HG03571 (cell line): ENCODE results near the gene ARPC1A.
"Not testable (repeated sequence)": the region's sequence is repeated elsewhere in the genome, so short reads cannot be mapped to it uniquely, and the experiment has no call there.

ENCODE experiments used
- ATAC-seq: cut with Tn5 transposase; IDR thresholded peaks from one replicate; pipeline ENCODE4 v1.9.1; 2021; ENCODE audit not compliant: unreplicated experiment

The ARPC1A gene

GRCh38 chr7:99325592-99326407, at the start of gene ARPC1A:
ARPC1A (plus strand) TSS chr7:99325898; CDS start chr7:99333354, 7,456 bp downstream.
- peak; percentile 86 for ATAC-seq

GRCh38 chr7:99278180-99278579, 47.5 kb upstream of the ARPC1A start:
- no peak for ATAC-seq

- ATAC-seq: not testable (repeated sequence)
Observed at GRCh38 chr7:99284165-99284564, 41.5 kb upstream of the ARPC1A start.

DNA sequence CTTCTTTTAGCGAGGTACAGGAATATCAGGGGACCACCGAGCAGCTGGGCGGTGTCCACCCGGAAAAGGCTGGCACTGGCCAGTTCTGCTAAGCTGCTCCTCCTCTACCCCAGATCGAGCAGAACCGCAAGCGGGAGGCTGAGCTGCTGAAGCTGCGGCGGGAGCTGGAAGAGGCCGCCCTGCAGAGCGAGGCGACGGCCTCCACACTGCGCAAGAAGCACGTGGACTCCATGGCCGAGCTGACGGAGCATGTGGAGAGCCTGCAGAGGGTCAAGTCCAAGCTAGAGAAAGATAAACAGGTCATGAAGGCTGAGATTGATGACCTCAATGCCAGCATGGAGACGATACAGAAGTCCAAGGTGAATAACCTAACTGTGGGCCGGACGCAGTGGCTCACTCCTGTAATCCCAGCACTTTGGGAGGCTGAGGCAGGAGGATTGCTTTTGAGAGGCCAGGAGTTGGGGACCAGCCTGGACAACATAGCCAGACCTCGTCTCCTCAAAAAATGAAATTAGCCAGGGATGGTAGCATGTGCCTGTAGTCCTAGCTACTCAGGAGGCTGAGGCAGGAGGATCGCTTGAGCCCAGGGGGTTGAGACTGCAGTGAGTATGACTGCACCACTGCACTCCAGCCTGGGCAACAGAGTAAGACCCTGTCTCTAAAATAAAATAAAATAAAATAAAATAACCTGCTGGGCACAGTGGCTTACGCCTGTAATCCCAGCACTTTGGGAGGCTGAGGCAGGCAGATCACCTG, 37.7 kb upstream of the ARPC1A start:
- no peak for ATAC-seq

DNA sequence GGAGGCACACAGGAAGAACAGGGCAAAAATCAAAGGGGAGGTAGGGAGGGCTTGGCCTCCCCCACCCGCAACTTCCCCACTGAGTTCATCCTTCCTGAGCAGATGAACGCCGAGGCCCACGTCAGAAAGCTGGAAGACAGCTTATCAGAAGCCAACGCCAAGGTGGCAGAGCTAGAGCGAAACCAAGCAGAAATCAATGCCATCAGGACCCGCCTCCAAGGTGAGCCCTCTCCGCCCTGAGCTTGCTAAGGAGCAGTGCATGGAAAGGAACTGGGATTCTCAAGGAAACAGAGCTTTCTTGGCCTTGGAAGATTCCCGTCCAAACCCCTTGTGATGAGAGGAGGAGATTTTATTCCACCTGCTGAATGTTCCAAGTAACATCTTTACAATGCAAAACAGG, 36.5 kb upstream of the ARPC1A start:
- no peak for ATAC-seq

GRCh38 chr7:99290148-99290547, 35.5 kb upstream of the ARPC1A start:
- ATAC-seq: not testable (repeated sequence)

GRCh38 chr7:99290980-99291607, 34.6 kb upstream of the ARPC1A start:
- ATAC-seq: no peak

- no peak for ATAC-seq
Observed at GRCh38 chr7:99292127-99292526, 33.6 kb upstream of the ARPC1A start.

DNA sequence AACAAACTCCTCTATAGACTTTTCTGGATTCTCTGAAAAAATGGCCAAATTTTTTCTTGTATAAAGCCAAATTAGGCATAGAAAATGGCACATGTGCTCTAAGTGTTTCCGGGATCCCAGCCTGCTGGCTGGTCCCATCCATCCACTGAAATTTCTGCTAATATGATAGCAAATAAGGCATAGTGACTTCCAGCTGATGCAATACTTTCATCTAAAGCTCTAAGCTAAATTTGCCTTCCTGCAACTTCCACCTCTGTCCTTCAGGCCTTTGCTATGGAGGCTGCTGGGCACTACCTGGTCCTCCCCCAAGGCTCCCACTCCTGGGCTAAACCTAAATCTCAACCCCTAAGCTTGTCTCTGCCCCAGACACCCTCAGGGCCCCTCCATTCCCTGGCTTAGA, 32.5 kb upstream of the ARPC1A start:
- no peak for ATAC-seq

GRCh38 chr7:99293650-99294049, 32.0 kb upstream of the ARPC1A start:
- no peak for ATAC-seq

- ATAC-seq: no peak
Observed at GRCh38 chr7:99296471-99296870, 29.2 kb upstream of the ARPC1A start.

DNA sequence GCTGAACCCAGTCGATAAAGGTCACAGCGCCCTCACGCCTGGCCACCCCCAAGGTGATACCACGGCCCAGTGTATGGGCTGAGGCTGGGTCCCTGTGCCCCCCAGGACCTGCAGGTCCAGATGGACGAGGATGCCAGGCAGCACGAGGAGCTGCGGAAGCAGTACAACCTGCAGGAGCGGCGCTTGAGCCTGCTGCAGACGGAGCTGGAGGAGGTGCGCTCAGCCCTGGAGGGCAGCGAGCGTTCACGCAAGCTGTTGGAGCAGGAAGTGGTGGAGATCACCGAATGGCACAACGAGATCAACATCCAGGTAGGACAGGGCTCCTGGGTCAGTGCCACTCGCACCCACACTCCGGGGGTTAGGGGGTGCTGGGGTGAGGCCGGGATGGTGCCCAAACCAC, 24.2 kb upstream of the ARPC1A start:
- ATAC-seq: no peak

- ATAC-seq: no peak
Observed at GRCh38 chr7:99305473-99306260, 20.0 kb upstream of the ARPC1A start.

GRCh38 chr7:99308461-99309074, 17.1 kb upstream of the ARPC1A start:
- ATAC-seq: no peak

DNA sequence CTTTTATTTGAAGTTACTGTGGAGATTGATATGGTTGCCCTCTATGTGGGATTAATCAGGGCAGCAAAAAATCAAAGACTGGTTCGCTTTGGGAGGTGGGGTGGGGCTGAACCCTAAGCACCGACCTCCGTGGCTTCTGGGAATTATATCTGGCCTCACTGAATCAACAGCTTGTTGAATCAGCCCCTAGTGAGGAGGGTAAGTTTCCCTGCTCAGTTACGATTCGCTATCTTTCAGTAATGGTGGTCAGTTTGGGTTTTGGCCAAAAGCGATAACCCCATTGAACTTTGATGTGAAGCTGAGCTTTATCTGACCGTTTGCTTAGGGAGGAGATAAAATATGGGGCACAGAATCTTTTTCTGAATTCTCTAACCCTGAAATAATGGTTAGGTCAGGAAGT, 16.6 kb upstream of the ARPC1A start:
- ATAC-seq: no peak

- no peak for ATAC-seq
Observed at GRCh38 chr7:99310004-99310403, 15.7 kb upstream of the ARPC1A start.

GRCh38 chr7:99311702-99312101, 14.0 kb upstream of the ARPC1A start:
- ATAC-seq: no peak

DNA sequence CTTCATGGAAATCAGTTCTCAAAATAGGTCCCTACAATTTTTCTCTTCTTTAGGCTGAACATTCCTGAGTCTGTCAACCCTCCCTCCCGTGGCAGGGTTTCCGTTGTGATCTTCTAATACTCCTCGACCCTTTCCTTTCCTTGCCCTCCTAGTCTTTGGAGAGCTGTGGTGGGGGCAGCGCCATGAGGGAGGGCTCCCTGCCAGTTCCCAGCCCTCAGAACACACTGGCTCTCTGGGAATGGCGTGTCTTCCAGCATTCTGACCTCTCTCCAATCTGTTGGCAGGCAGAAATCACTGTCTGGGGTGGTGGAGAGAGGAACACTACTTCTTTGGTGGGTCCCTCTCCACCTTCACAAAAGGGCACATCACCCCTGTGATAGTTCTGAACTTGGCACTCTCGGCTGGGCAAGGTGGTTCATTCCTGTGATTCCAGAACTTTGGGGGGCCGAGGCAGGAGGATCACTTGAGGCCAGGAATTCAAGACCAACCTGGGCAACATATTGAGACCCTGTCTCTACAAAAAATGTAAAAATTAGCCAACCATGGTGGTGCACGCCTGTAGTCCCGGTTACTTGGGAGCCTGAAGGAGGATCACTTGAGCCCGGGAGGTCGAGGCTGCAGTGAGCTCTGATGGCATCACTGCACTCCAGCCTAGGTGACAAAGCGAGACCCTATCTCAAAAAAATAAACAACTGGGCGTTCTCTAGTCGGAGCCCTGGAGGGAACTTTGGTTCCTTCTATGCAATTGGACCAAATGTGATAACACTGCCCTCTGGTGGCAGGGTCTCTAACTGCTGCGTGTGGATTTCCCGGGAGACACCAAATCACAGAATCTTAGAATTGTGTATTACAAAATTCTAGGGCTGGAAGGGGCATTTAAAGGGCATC, 13.1 kb upstream of the ARPC1A start:
- ATAC-seq: no peak

GRCh38 chr7:99313204-99313573, 12.5 kb upstream of the ARPC1A start:
- no peak for ATAC-seq

DNA sequence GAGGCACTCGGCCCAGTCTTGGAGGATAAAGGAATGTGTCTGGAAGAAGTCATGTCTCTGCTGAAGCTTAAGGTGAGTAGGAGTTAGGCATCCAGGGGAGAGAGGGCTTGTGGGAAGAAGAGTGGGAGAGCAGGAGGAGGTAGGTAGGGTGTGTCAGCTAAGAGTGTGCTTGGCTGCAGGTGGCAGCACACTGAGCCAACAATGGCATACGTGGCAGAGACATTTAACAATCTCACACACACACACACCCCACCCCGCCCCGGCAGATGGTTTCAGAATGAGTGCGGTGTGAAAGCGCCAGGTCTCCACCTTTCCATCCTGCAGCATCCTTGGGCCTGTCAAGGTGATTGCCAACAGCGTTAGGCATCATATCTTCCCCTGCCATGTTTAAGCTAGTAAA, 11.2 kb upstream of the ARPC1A start:
- no peak for ATAC-seq
